ENCODE results near the gene SOX11.

The SOX11 gene

GRCh38 chr2:5742126-5742525, 49.9 kb downstream of the SOX11 start:
- FAIRE-seq (no peak), DNase-seq (ENCODE audit: insufficient read length, low spot score) (no peak)
- no peak for TF ChIP-seq CTCF (IDR thresholded peaks at IDR 0.05; ENCODE audit: insufficient read depth, missing control alignments)

GRCh38 chr2:5748391-5748790, 56.2 kb downstream of the SOX11 start:
- TF ChIP-seq CTCF (IDR thresholded peaks at IDR 0.05; ENCODE audit: insufficient read depth, missing control alignments) = no peak
- DNase-seq (ENCODE audit: insufficient read length, low spot score) = no peak
- FAIRE-seq = no peak

DNA sequence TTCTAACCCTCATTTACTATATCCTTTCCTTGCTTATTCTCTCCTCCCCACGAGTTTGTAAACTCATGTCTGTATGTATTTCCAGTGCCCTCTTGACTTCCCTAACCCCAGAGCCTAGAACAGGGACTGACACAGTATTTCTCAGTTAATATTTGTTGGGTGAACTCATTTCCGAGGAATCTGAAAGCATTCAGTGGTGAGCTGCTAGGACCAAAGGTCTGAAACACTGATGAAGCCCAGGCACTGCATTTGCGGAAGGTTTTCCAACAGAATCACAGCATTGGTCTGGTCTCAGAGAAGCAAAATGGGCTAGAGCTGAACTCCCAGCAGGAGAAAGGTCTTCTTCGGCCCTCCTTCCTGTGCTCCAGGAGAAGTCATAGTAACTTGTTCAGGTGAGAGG, 56.8 kb downstream of the SOX11 start:
- no peak for FAIRE-seq

DNA sequence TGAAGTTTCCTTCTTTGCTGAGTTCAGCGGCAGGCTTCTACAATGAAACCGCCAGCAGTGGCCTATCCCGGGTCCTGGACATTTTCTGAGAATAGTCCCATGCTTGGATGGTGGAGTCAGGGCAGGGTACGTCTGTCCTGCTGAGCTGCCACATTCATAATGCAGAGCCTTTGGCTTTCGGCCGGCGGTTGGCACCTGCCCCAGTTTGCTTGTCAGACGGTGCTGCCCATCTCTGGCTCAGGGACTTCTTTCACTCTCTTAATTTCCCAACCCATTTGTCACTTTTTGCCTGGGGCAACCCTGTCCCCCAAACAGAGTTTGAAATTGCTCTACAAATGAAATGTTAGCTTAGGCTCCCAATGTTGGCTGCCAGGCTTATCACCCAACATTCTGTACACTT, 57.2 kb downstream of the SOX11 start:
- no peak for FAIRE-seq
- TF ChIP-seq CTCF (IDR thresholded peaks at IDR 0.05; ENCODE audit: insufficient read depth, missing control alignments) = no peak
- DNase-seq (ENCODE audit: insufficient read length, low spot score) = no peak

More for the DNA sequence above, 56.8 kb downstream of the SOX11 start:
- TF ChIP-seq CTCF (IDR thresholded peaks at IDR 0.05; ENCODE audit: insufficient read depth, missing control alignments) = no peak
- DNase-seq (ENCODE audit: insufficient read length, low spot score) = no peak

Measured in D721Med (cell line).